ENCODE measurements around the gene KATNA1.

- TF ChIP-seq CTCF (IDR thresholded peaks at IDR 0.05) (no peak), ZFX (IDR thresholded peaks at IDR 0.05; ENCODE audit: borderline replicate concordance) (no peak)
Measured at GRCh38 chr6:149627672-149628071, 20.8 kb downstream of the KATNA1 start.

Data from 22Rv1 (cell line).